Liver (tissue), 9 donors: ENCODE measurements around the gene SGO2. TPM values are rescaled to one million over a fixed set of nuclear protein-coding genes. Genes with fewer than 3 reads are reported as not detected.
A peak's percentile ranks its signal among the peaks of the same experiment; 100 is the strongest.

Source experiments
- DNase-seq: peaks from one replicate; pipeline ENCODE4 v3.0.0-alpha.2; 2017; ENCODE audit warnings: low spot score
- H3K27ac ChIP-seq, 2 donors: one replicate each; pipeline ENCODE4 v1.7.0; 2013; ENCODE audit warnings: inconsistent platforms in 2 of 2, low read length in 2 of 2, control low read depth in 1 of 2, low read depth in 1 of 2, mild to moderate bottlenecking in 1 of 2
- H3K27me3 ChIP-seq, 4 donors: one replicate each; pipeline versions ENCODE4 v1.6.1 to v1.7.0; 2013; ENCODE audit warnings: low read length in 3 of 4, inconsistent platforms in 1 of 4, mild to moderate bottlenecking in 1 of 4, moderate library complexity in 1 of 4; ENCODE audit not compliant: control insufficient read depth in 4 of 4, insufficient read depth in 4 of 4
- H3K36me3 ChIP-seq, 4 donors: one replicate each; pipeline versions ENCODE4 v1.6.1 to v1.7.0; 2013; ENCODE audit warnings: low read length in 3 of 4, mild to moderate bottlenecking in 3 of 4, low read depth in 1 of 4, moderate library complexity in 1 of 4; ENCODE audit not compliant: control insufficient read depth in 4 of 4, insufficient read depth in 3 of 4
- H3K4me1 ChIP-seq, 4 donors: one replicate each; pipeline versions ENCODE4 v1.6.1 to v1.7.0; 2013; ENCODE audit warnings: low read length in 3 of 4, mild to moderate bottlenecking in 3 of 4, moderate library complexity in 1 of 4; ENCODE audit not compliant: control insufficient read depth in 4 of 4, insufficient read depth in 4 of 4
- H3K4me3 ChIP-seq, 3 donors: one replicate each; pipeline versions ENCODE4 v1.6.1 to v1.7.0; 2013; ENCODE audit warnings: low read length in 3 of 3, control low read depth in 1 of 3, low read depth in 1 of 3, mild to moderate bottlenecking in 1 of 3
- H3K9ac ChIP-seq, 2 donors: one replicate each; pipeline ENCODE4 v1.7.0; 2013; ENCODE audit warnings: low read length in 2 of 2, mild to moderate bottlenecking in 2 of 2, moderate library complexity in 2 of 2, control low read depth in 1 of 2, low read depth in 1 of 2
- H3K9me3 ChIP-seq, 4 donors: one replicate each; pipeline versions ENCODE4 v1.6.1 to v1.7.0; 2013; ENCODE audit warnings: low read length in 3 of 4; ENCODE audit not compliant: control insufficient read depth in 4 of 4
- CTCF ChIP-seq: fragments of 150-350 bp; IDR thresholded peaks from 2 replicates; pipeline ENCODE4 v1.5.1; 2017; ENCODE audit warnings: improper control_type of control experiment, low read depth, low read length; ENCODE audit not compliant: missing input control
- EGR1 ChIP-seq, 2 donors: IDR thresholded peaks; 2 replicates each; pipeline ENCODE4 v1.6.1; 2016 to 2018; ENCODE audit warnings: antibody characterized with exemption in 2 of 2, low read depth in 2 of 2
- FOXA1 ChIP-seq: IDR thresholded peaks from 2 replicates; pipeline ENCODE4 v1.6.1; 2016; ENCODE audit warnings: antibody characterized with exemption
- FOXA2 ChIP-seq: IDR thresholded peaks from 2 replicates; pipeline ENCODE4 v1.6.1; 2016; ENCODE audit warnings: antibody characterized with exemption
- GABPA ChIP-seq, 2 donors: IDR thresholded peaks in 1 of 2; conservative IDR thresholded peaks in 1 of 2; 2 replicates each; pipeline ENCODE4 v1.6.1; 2016; ENCODE audit warnings: antibody characterized with exemption in 2 of 2, mild to moderate bottlenecking in 1 of 2, moderate library complexity in 1 of 2
- HNF4A ChIP-seq, 2 donors: conservative IDR thresholded peaks; 2 replicates each; pipeline ENCODE4 v1.6.1; 2016; ENCODE audit warnings: antibody characterized with exemption in 2 of 2, mild to moderate bottlenecking in 2 of 2
- HNF4G ChIP-seq: IDR thresholded peaks from 2 replicates; pipeline ENCODE4 v1.6.1; 2016; ENCODE audit warnings: antibody characterized with exemption
- JUND ChIP-seq, 2 donors: IDR thresholded peaks; 2 replicates each; pipeline ENCODE4 v1.6.1; 2016; ENCODE audit warnings: antibody characterized with exemption in 2 of 2
- MAX ChIP-seq: IDR thresholded peaks from 2 replicates; pipeline ENCODE4 v1.6.1; 2016; ENCODE audit warnings: antibody characterized with exemption
- NR2F2 ChIP-seq: IDR thresholded peaks from 2 replicates; pipeline ENCODE4 v1.6.1; 2016; ENCODE audit warnings: antibody characterized with exemption
- REST ChIP-seq: IDR thresholded peaks from 2 replicates; pipeline ENCODE4 v1.6.1; 2016; ENCODE audit warnings: antibody characterized with exemption, mild to moderate bottlenecking
- RXRA ChIP-seq, 2 donors: IDR thresholded peaks; 2 replicates each; pipeline ENCODE4 v1.6.1; 2017 to 2018; ENCODE audit warnings: antibody characterized with exemption in 2 of 2, mild to moderate bottlenecking in 1 of 2
- SP1 ChIP-seq: IDR thresholded peaks from 2 replicates; pipeline ENCODE4 v1.6.1; 2018; ENCODE audit warnings: antibody characterized with exemption, mild to moderate bottlenecking
- TAF1 ChIP-seq: conservative IDR thresholded peaks from 2 replicates; pipeline ENCODE4 v1.6.1; 2016; ENCODE audit warnings: antibody characterized with exemption, mild to moderate bottlenecking
- YY1 ChIP-seq: IDR thresholded peaks from 2 replicates; pipeline ENCODE4 v1.6.1; 2016; ENCODE audit warnings: antibody characterized with exemption, mild to moderate bottlenecking
- ZBTB33 ChIP-seq: IDR thresholded peaks from 2 replicates; pipeline ENCODE4 v1.6.1; 2016; ENCODE audit warnings: antibody characterized with exemption
- WGBS: extraction: QIAGEN DNeasy Blood & Tissue Kit; methylation state at CpG from one replicate; pipeline ENCODE4 v1.1.7; 2013; 5-methylcytosine and 5-hydroxymethylcytosine counted together
- polyA plus RNA-seq, 2 donors: library from polyadenylated mRNA; stranded (reverse) in 1 of 2; unstranded in 1 of 2; fragments of 200-250 nt in 1 of 2; fragments of >200 nt in 1 of 2; fragmentation: Nextera tagmentation in 1 of 2; extraction: Ambion mirVana in 1 of 2; gene quantifications; one replicate each; pipeline versions ENCODE4 v1.2.1 to v1.2.3, GENCODE V29; 2013 to 2015
- total RNA-seq, 2 donors: library from RNA; depleted of rRNA; stranded (reverse); fragments of >200 nt; gene quantifications; one replicate each; pipeline ENCODE4 v1.2.3, GENCODE V29; 2014
- TF ChIP-seq, protein P1 (sequence below): IDR thresholded peaks from 2 replicates; pipeline ENCODE4 v1.6.1; 2016; ENCODE audit warnings: antibody characterized with exemption
- donor health status: healthy.
- donor health status: healthy.
- donor health status: healthy.
- donor health status: healthy.
- donor health status: healthy.

The SGO2 gene
- total and polyA plus RNA-seq, 4 donors: 0.58 to 14.9 (median 0.77) TPM

DNA sequence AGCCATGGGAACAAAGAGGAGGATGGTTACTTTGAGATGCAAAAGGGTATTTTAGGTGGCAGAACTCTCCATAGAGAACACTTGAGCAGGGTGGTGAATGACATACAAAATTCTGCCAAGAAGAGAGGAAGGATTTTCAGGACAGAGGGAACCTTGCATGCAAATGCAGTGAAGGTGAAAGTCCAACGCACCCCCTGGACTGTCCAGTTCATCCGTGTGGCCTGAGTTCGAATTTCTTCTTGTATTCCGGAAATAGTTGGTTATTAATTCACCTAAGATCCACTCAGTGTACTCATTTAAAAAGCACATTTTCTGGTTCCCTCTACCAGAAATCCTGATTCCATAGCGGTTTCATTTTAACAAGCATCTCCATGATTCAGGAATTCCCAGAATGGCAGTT, 65.3 kb downstream of the SGO2 start:
- no peak for DNase-seq
- Histone ChIP-seq H3K4me1 (peaks cover 10 to 68% (median 59%) of the 10 kb centered on the region in 4 donors), H3K4me3 (peak overlapping the region in 1 of 3 donors; percentile 1), H3K36me3 (peaks cover 4 to 30% (median 10%) of the 10 kb centered on the region in 4 donors), H3K27me3 (no peaks in the 10 kb centered on the region), H3K9ac (no peak overlapping the region), H3K27ac (peak overlapping the region; percentile 70 to 81), H3K9me3 (no peaks in the 10 kb centered on the region)
- TF ChIP-seq FOXA1 (no peak), HNF4A (conservative IDR thresholded peaks at IDR 0.05) (peak; percentile 91 to 96), HNF4G (peak; percentile 93), RXRA (IDR thresholded peaks at IDR 0.05) (peak; percentile 86 to 95), REST (peak; percentile 36), SP1 (peak; percentile 84), YY1 (peak; percentile 39), GABPA (IDR thresholded peaks at IDR 0.05 in 1 of 2, conservative IDR thresholded peaks at IDR 0.05 in 1 of 2) (peak in 1 of 2 donors; percentile 29), NR2F2 (peak; percentile 34), ZBTB33 (no peak), TAF1 (peak; percentile 24), JUND (IDR thresholded peaks at IDR 0.05) (peak; percentile 24 to 65), MAX (peak; percentile 54)
- TF ChIP-seq, protein P1, sequence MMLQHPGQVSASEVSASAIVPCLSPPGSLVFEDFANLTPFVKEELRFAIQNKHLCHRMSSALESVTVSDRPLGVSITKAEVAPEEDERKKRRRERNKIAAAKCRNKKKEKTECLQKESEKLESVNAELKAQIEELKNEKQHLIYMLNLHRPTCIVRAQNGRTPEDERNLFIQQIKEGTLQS: no peak
- 38% methylated on average over 5 of the region's 5 CpGs for WGBS

DNA sequence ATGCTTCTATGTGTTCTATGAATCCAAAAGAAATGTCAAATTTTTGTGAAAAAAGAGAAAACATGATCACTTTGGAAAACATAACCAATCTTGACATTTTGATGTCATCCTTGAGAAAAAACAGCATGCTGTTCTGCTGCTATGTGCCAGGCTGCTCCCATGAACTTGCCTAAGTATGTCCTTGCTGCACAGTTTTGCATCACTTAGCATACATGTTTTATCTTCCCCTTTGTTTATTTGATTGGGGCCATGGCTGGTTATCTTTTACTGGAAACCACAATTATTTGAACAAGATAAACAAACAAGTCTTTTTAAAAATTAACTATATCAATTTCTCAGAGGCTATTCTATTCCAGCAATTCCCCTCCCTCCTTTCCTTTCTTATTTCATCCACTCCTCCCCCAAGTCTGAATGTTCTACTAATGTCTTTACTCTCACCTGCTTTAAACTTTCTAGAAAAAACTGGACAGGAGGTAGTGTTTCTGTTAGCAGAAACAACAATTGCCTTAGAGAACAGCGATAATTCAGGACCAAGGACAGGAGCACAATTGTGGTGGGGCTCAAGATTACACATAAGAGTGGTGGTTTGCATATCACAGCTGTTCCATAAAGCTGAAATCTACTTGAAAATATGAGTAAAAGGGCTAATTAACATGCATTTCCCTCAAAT, 66.5 kb downstream of the SGO2 start:
- Histone ChIP-seq H3K27ac (peak overlapping the region; percentile 70 to 81), H3K36me3 (peaks cover 4 to 41% (median 18%) of the 10 kb centered on the region in 4 donors), H3K4me3 (peak overlapping the region in 1 of 3 donors; percentile 3), H3K9me3 (no peaks in the 10 kb centered on the region), H3K27me3 (no peaks in the 10 kb centered on the region), H3K9ac (no peak overlapping the region), H3K4me1 (peaks cover 10 to 66% (median 59%) of the 10 kb centered on the region in 4 donors)
- WGBS: 27% methylated on average over 1 of the region's 1 CpG
- DNase-seq: no peak
- TF ChIP-seq GABPA (IDR thresholded peaks at IDR 0.05 in 1 of 2, conservative IDR thresholded peaks at IDR 0.05 in 1 of 2) (no peak), FOXA2 (peak; percentile 83), NR2F2 (peak; percentile 40), REST (peak; percentile 99), FOXA1 (peak; percentile 60), SP1 (peak; percentile 80), TAF1 (no peak), YY1 (peak; percentile 88), CTCF (no peak), JUND (IDR thresholded peaks at IDR 0.05) (peak; percentile 35 to 66), MAX (peak; percentile 79), HNF4G (peak; percentile 32), EGR1 (IDR thresholded peaks at IDR 0.05; ENCODE audit: low read depth in 2 of 2) (peak in 1 of 2 donors; percentile 25), RXRA (IDR thresholded peaks at IDR 0.05) (peak; percentile 85 to 86), HNF4A (conservative IDR thresholded peaks at IDR 0.05) (peak; percentile 81 to 86)
- TF ChIP-seq, protein P1: peak; percentile 79
